ENCODE measurements around the gene TFPI. TPM values are rescaled to one million over a fixed set of nuclear protein-coding genes. Genes with fewer than 3 reads are reported as not detected.

The TFPI gene
- total and polyA plus RNA-seq, 3 donors from 2014 or later, result 10.5 to 13.5 (median 10.5) TPM

GRCh38 chr2:187466129-187466792 lies 88.0 kb downstream of the TFPI start:
- H3K9me3 ChIP-seq, result no peaks in the 10 kb centered on the region
- no peak for DNase-seq
- no peaks in the 10 kb centered on the region for H3K4me1 ChIP-seq
- 85 to 89% methylated on average over 2 of the region's 2 CpGs for WGBS, 2 donors
- no peaks in the 10 kb centered on the region for H3K36me3 ChIP-seq (ENCODE audit: low read depth, missing control alignments)
- TF ChIP-seq CTCF (IDR thresholded peaks at IDR 0.05), result no peak
- TF ChIP-seq POLR2A (IDR thresholded peaks at IDR 0.05), result no peak
- no peak overlapping the region for H3K4me3 ChIP-seq
- H3K27me3 ChIP-seq, result no peaks in the 10 kb centered on the region
- intact Hi-C loops (cut with DNase I; ENCODE audit: low total_unique reads), result no loop called here
- no peak overlapping the region for H3K27ac ChIP-seq

GRCh38 chr2:187462839-187463238 lies 91.4 kb downstream of the TFPI start:
- Histone ChIP-seq H3K9me3 (no peaks in the 10 kb centered on the region), H3K4me1 (no peaks in the 10 kb centered on the region), H3K27me3 (no peaks in the 10 kb centered on the region), H3K27ac (no peak overlapping the region), H3K4me3 (no peak overlapping the region), H3K36me3 (ENCODE audit: low read depth, missing control alignments) (no peaks in the 10 kb centered on the region)
- 32 to 39% methylated on average over 4 of the region's 4 CpGs for WGBS, 2 donors
- DNase-seq, result no peak
- intact Hi-C loops (cut with DNase I; ENCODE audit: low total_unique reads), result no loop called here
- TF ChIP-seq POLR2A (IDR thresholded peaks at IDR 0.05) (no peak), CTCF (IDR thresholded peaks at IDR 0.05) (no peak)

GRCh38 chr2:187461294-187462261 lies 92.7 kb downstream of the TFPI start:
- H3K9me3 ChIP-seq, result no peaks in the 10 kb centered on the region
- no peak for TF ChIP-seq CTCF (IDR thresholded peaks at IDR 0.05)
- TF ChIP-seq POLR2A (IDR thresholded peaks at IDR 0.05), result no peak
- DNase-seq, result peak; percentile 76
- H3K27ac ChIP-seq, result peak overlapping the region in 1 of 2 donors; percentile 15
- no peaks in the 10 kb centered on the region for H3K4me1 ChIP-seq
- intact Hi-C loops (cut with DNase I; ENCODE audit: low total_unique reads), result no loop called here
- peak overlapping the region; percentile 42 to 44 for H3K4me3 ChIP-seq
- no peaks in the 10 kb centered on the region for H3K36me3 ChIP-seq (ENCODE audit: low read depth, missing control alignments)
- H3K27me3 ChIP-seq, result no peaks in the 10 kb centered on the region
- 40 to 58% methylated on average over 26 to 28 of the region's 28 CpGs for WGBS, 2 donors

GRCh38 chr2:187459256-187459655 lies 95.0 kb downstream of the TFPI start:
- 48 to 56% methylated on average over 2 of the region's 2 CpGs for WGBS, 2 donors
- Histone ChIP-seq H3K4me1 (no peaks in the 10 kb centered on the region), H3K27ac (no peak overlapping the region), H3K9me3 (no peaks in the 10 kb centered on the region), H3K4me3 (no peak overlapping the region), H3K27me3 (no peaks in the 10 kb centered on the region), H3K36me3 (ENCODE audit: low read depth, missing control alignments) (no peaks in the 10 kb centered on the region)
- intact Hi-C loops (cut with DNase I; ENCODE audit: low total_unique reads), result no loop called here
- TF ChIP-seq CTCF (IDR thresholded peaks at IDR 0.05) (no peak), POLR2A (IDR thresholded peaks at IDR 0.05) (no peak)
- no peak for DNase-seq
